Immature natural killer cell (primary cell): ENCODE data around the gene BET1. TPM values are rescaled to one million over a fixed set of nuclear protein-coding genes. Genes with fewer than 3 reads are reported as not detected.
A peak's percentile ranks its signal among the peaks of the same experiment; 100 is the strongest.

ENCODE experiments used
- DNase-seq, 3 donors: peaks; one replicate each; pipeline ENCODE4 v3.0.0; 2022; ENCODE audit warnings: mixed read lengths in 1 of 3
- H3K27ac Mint-ChIP-seq, 6 donors: one replicate each; pipeline ENCODE4 v1.8.0; 2020; ENCODE audit warnings: mixed read lengths in 6 of 6, mild to moderate bottlenecking in 5 of 6, inconsistent platforms in 4 of 6, moderate library complexity in 3 of 6
- H3K27me3 Mint-ChIP-seq, 3 donors: one replicate each; pipeline ENCODE4 v1.8.0; 2020 to 2021; ENCODE audit warnings: low read depth in 3 of 3, mild to moderate bottlenecking in 3 of 3, mixed read lengths in 3 of 3, moderate library complexity in 3 of 3, inconsistent platforms in 1 of 3
- H3K36me3 Mint-ChIP-seq, 3 donors: one replicate each; pipeline ENCODE4 v1.8.0; 2020; ENCODE audit warnings: mixed read lengths in 3 of 3, inconsistent platforms in 2 of 3, mild to moderate bottlenecking in 2 of 3
- H3K4me1 Mint-ChIP-seq, 2 donors: one replicate each; pipeline ENCODE4 v1.8.0; 2020; ENCODE audit warnings: inconsistent platforms in 2 of 2, mild to moderate bottlenecking in 2 of 2, mixed read lengths in 2 of 2, moderate library complexity in 1 of 2
- H3K4me3 Mint-ChIP-seq, 5 donors: one replicate each; pipeline ENCODE4 v1.8.0; 2020; ENCODE audit warnings: mild to moderate bottlenecking in 5 of 5, mixed read lengths in 5 of 5, inconsistent platforms in 3 of 5, moderate library complexity in 3 of 5
- H3K9me3 Mint-ChIP-seq, 6 donors: one replicate each; pipeline ENCODE4 v1.8.0; 2020; ENCODE audit warnings: mild to moderate bottlenecking in 6 of 6, mixed read lengths in 6 of 6, inconsistent platforms in 4 of 6, moderate library complexity in 3 of 6
- polyA plus RNA-seq, 3 donors: library from polyadenylated mRNA; unstranded; fragments of 300-500 nt; fragmentation: Illumina TruSeq; gene quantifications; one replicate each; pipeline ENCODE4 v1.2.3, GENCODE V29; 2021

BET1 gene, protein sequence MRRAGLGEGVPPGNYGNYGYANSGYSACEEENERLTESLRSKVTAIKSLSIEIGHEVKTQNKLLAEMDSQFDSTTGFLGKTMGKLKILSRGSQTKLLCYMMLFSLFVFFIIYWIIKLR
- 10 to 100 TPM; 11.2 to 16.8 (median 12.2) TPM for polyA plus RNA-seq

GRCh38 chr7:94004024-94004951 is at the start of gene BET1:
TSS of gene BET1 (minus strand) at chr7:94004355. CDS start at chr7:94004216, 139 bp downstream.
- Mint-ChIP-seq H3K4me3 (peak within 1 kb of the TSS; percentile 96 to 100 (median 98)), H3K27me3 (peaks cover 3 to 9% (median 8%) of the 10 kb centered on the region in 3 donors), H3K9me3 (no peaks in the 10 kb centered on the region), H3K27ac (peak within 1 kb of the TSS; percentile 95 to 99 (median 98)), H3K36me3 (no peaks in the 10 kb centered on the region), H3K4me1 (peaks cover 19 to 51% of the 10 kb centered on the region in 2 donors)
- peak; percentile 89 to 92 (median 91) for DNase-seq

GRCh38 chr7:94053532-94053931 is 49.4 kb upstream of the BET1 start:
- Mint-ChIP-seq H3K27me3 (peaks cover 0 to 23% (median 6%) of the 10 kb centered on the region in 3 donors), H3K27ac (no peak overlapping the region), H3K4me1 (peaks cover 0 to 2% of the 10 kb centered on the region in 2 donors), H3K9me3 (peaks cover 0 to 2% (median 0%) of the 10 kb centered on the region in 6 donors), H3K4me3 (no peak overlapping the region), H3K36me3 (no peaks in the 10 kb centered on the region)
- DNase-seq = no peak

- Mint-ChIP-seq H3K4me1 (peaks cover 0 to 2% of the 10 kb centered on the region in 2 donors), H3K27ac (no peak overlapping the region), H3K4me3 (no peak overlapping the region), H3K27me3 (peaks cover 0 to 23% (median 8%) of the 10 kb centered on the region in 3 donors), H3K9me3 (peaks cover 0 to 2% (median 0%) of the 10 kb centered on the region in 6 donors), H3K36me3 (no peaks in the 10 kb centered on the region)
- DNase-seq = no peak
Measured at GRCh38 chr7:94052398-94053180, 48.4 kb upstream of the BET1 start.

- H3K4me3 Mint-ChIP-seq = no peak overlapping the region
- H3K27ac Mint-ChIP-seq = no peak overlapping the region
- peaks cover 3 to 18% (median 5%) of the 10 kb centered on the region in 3 donors for H3K27me3 Mint-ChIP-seq
- peaks cover 0 to 2% (median 0%) of the 10 kb centered on the region in 6 donors for H3K9me3 Mint-ChIP-seq
- H3K36me3 Mint-ChIP-seq = peaks cover 0 to 3% (median 0%) of the 10 kb centered on the region in 3 donors
- no peak for DNase-seq
- H3K4me1 Mint-ChIP-seq = peaks cover 0 to 2% of the 10 kb centered on the region in 2 donors
Measured at GRCh38 chr7:94050046-94050445, 45.9 kb upstream of the BET1 start.

GRCh38 chr7:94049615-94050014 is 45.5 kb upstream of the BET1 start:
- DNase-seq = no peak
- Mint-ChIP-seq H3K36me3 (peaks cover 0 to 3% (median 0%) of the 10 kb centered on the region in 3 donors), H3K4me1 (peaks cover 0 to 2% of the 10 kb centered on the region in 2 donors), H3K9me3 (peaks cover 0 to 2% (median 0%) of the 10 kb centered on the region in 6 donors), H3K4me3 (no peak overlapping the region), H3K27me3 (peaks cover 3 to 17% (median 5%) of the 10 kb centered on the region in 3 donors), H3K27ac (no peak overlapping the region)

DNA sequence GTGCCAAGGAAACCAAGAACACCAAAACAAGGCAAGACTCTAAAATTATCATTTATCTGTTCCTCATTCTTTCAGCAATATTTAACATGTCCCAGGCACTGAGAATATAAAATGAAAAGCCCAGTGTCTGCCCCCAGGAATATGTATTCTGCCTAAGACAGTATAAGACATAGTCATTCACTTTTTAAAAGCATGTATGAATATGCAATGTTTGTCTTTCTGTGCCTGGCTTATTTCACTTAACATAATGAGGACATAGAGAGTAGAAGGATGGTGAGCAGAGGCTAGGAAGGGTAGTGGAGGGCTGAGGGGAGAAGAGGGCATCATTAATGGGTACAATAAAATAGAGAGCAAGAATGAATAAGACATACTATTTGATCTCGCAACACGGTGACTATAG is 44.6 kb upstream of the BET1 start:
- no peaks in the 10 kb centered on the region for H3K9me3 Mint-ChIP-seq
- no peak overlapping the region for H3K4me3 Mint-ChIP-seq
- DNase-seq = no peak
- H3K27me3 Mint-ChIP-seq = peaks cover 3 to 14% (median 3%) of the 10 kb centered on the region in 3 donors
- peaks cover 0 to 2% of the 10 kb centered on the region in 2 donors for H3K4me1 Mint-ChIP-seq
- peaks cover 0 to 3% (median 0%) of the 10 kb centered on the region in 3 donors for H3K36me3 Mint-ChIP-seq
- no peak overlapping the region for H3K27ac Mint-ChIP-seq

DNA sequence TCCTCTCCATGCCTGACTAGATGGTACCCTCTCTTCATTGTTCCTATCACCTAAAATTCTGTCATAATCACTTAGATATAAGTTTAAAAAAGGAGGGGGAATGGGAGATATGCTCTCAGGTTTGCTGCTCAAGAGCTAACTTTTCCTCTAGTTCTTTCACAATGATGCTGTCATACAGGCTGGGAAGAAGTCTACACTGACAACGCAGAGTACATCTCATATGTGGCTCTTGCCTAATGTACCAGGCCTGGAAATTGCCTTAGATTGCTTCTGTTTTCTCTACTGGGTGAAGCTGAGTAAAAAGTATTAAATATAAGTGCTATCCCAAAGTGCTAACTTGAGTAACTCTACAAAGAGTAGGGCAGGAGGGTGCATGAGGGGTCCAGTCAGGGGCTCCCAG is 43.8 kb upstream of the BET1 start:
- no peak overlapping the region for H3K4me3 Mint-ChIP-seq

GRCh38 chr7:94045581-94045980 is 41.4 kb upstream of the BET1 start:
- H3K4me1 Mint-ChIP-seq = peaks cover 0 to 2% of the 10 kb centered on the region in 2 donors
- DNase-seq = no peak
- H3K27me3 Mint-ChIP-seq = peaks cover 3 to 11% (median 11%) of the 10 kb centered on the region in 3 donors
- H3K27ac Mint-ChIP-seq = no peak overlapping the region
- no peaks in the 10 kb centered on the region for H3K9me3 Mint-ChIP-seq
- no peak overlapping the region for H3K4me3 Mint-ChIP-seq
- peaks cover 0 to 3% (median 0%) of the 10 kb centered on the region in 3 donors for H3K36me3 Mint-ChIP-seq

More for the DNA sequence above, 43.8 kb upstream of the BET1 start:
- Mint-ChIP-seq H3K4me1 (peaks cover 0 to 2% of the 10 kb centered on the region in 2 donors), H3K27me3 (peaks cover 3 to 16% (median 3%) of the 10 kb centered on the region in 3 donors), H3K36me3 (peaks cover 0 to 3% (median 0%) of the 10 kb centered on the region in 3 donors), H3K9me3 (no peaks in the 10 kb centered on the region), H3K27ac (no peak overlapping the region)
- no peak for DNase-seq

GRCh38 chr7:94044806-94045205 is 40.7 kb upstream of the BET1 start:
- H3K27me3 Mint-ChIP-seq = peaks cover 6 to 11% (median 10%) of the 10 kb centered on the region in 3 donors
- no peak overlapping the region for H3K4me3 Mint-ChIP-seq
- H3K27ac Mint-ChIP-seq = no peak overlapping the region
- no peak for DNase-seq
- peaks cover 0 to 2% of the 10 kb centered on the region in 2 donors for H3K4me1 Mint-ChIP-seq
- H3K36me3 Mint-ChIP-seq = peaks cover 0 to 3% (median 0%) of the 10 kb centered on the region in 3 donors
- H3K9me3 Mint-ChIP-seq = peaks cover 0 to 3% (median 0%) of the 10 kb centered on the region in 6 donors

DNA sequence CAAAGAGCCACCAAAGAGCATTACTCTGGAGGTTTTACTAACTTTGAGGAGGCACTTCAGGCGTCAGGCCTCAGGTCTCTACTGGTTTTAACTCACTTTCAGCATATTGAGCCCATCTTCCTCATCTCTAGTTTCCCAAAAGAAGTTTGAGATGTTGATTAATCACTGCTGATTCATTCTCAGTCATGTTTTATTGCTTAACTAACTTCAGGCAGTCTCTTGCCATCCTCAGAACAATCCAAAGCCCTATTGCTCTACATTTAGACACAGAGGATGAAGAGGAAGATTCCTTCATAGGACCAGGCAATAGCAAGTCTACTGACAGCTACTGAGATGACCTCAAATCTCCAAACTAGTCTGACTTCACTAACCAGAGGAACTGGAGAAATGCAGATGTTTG is 39.1 kb upstream of the BET1 start:
- Mint-ChIP-seq H3K4me3 (no peak overlapping the region), H3K9me3 (peaks cover 0 to 3% (median 0%) of the 10 kb centered on the region in 6 donors), H3K4me1 (no peaks in the 10 kb centered on the region), H3K27ac (no peak overlapping the region), H3K27me3 (peaks cover 6 to 15% (median 9%) of the 10 kb centered on the region in 3 donors), H3K36me3 (peaks cover 0 to 3% (median 0%) of the 10 kb centered on the region in 3 donors)
- no peak for DNase-seq

DNA sequence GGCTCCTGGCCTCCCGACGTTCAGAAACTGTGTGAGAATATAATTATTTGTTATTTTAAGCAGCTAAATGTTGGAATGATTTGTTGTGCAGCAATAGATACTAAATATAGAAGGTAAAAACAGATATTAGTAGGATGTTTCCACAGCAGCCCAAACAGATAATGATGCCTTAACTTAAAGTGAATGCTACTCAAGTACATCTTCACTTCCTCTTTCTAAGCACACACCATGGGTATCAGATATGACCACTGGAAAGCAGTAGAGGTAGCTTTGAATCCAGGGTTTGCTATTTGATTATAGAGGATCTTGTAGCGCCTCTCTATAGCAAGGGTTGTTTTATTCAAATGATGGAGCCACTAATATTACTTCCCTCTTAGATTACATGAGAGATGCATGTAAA is 38.2 kb upstream of the BET1 start:
- no peak overlapping the region for H3K27ac Mint-ChIP-seq
- peaks cover 0 to 3% (median 0%) of the 10 kb centered on the region in 3 donors for H3K36me3 Mint-ChIP-seq
- DNase-seq = no peak
- no peak overlapping the region for H3K4me3 Mint-ChIP-seq
- no peaks in the 10 kb centered on the region for H3K4me1 Mint-ChIP-seq
- H3K27me3 Mint-ChIP-seq = peaks cover 4 to 17% (median 5%) of the 10 kb centered on the region in 3 donors
- peaks cover 0 to 3% (median 0%) of the 10 kb centered on the region in 6 donors for H3K9me3 Mint-ChIP-seq

DNA sequence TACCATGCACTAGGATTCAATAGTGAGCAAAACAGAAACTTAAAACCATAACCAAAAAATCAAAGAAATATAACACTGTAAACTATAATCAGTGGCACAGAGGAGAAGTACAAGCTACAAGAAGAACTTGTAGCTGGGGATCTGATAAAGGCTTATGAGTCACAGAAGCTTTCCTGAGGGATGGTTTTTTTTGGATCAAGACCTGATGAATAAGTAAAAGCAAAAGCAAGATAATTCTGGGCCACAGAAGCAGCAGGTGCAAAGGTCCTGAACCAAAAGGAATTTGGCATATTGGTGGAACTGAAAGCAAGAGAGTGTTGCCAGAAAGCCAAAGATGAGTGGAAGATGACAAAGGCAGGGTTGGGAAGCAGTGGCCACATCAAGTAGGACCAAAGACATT is 37.4 kb upstream of the BET1 start:
- no peak overlapping the region for H3K27ac Mint-ChIP-seq
- H3K4me1 Mint-ChIP-seq = no peaks in the 10 kb centered on the region
- H3K4me3 Mint-ChIP-seq = no peak overlapping the region
- peaks cover 0 to 3% (median 0%) of the 10 kb centered on the region in 6 donors for H3K9me3 Mint-ChIP-seq
- peaks cover 4 to 17% (median 5%) of the 10 kb centered on the region in 3 donors for H3K27me3 Mint-ChIP-seq
- peaks cover 0 to 3% (median 0%) of the 10 kb centered on the region in 3 donors for H3K36me3 Mint-ChIP-seq
- no peak for DNase-seq

GRCh38 chr7:94040254-94040653 is 36.1 kb upstream of the BET1 start:
- H3K4me1 Mint-ChIP-seq = no peaks in the 10 kb centered on the region
- no peaks in the 10 kb centered on the region for H3K36me3 Mint-ChIP-seq
- peaks cover 0 to 3% (median 0%) of the 10 kb centered on the region in 6 donors for H3K9me3 Mint-ChIP-seq
- H3K27ac Mint-ChIP-seq = no peak overlapping the region
- peaks cover 4 to 19% (median 5%) of the 10 kb centered on the region in 3 donors for H3K27me3 Mint-ChIP-seq
- no peak for DNase-seq
- H3K4me3 Mint-ChIP-seq = no peak overlapping the region
